AG04450 (cell line): ENCODE measurements around the gene MMP17. TPM values are rescaled to one million over a fixed set of nuclear protein-coding genes. Genes with fewer than 3 reads are reported as not detected.
A peak's percentile ranks its signal among the peaks of the same experiment; 100 is the strongest.

Experiments
- CTCF ChIA-PET: fragments of 300-600, 350-600 bp; formaldehyde crosslinking; extraction: SDS; loops from one replicate; lab custom pipeline; 2022; ENCODE audit warnings: antibody characterized with exemption, inconsistent platforms; lab: Charles Lee
- POLR2A ChIA-PET: fragments of 350-600 bp; formaldehyde crosslinking; extraction: SDS; loops from one replicate; lab custom pipeline; 2021; ENCODE audit warnings: antibody characterized with exemption, inconsistent platforms; lab: Yijun Ruan, JAX
- DNase-seq: peaks from one replicate; pipeline ENCODE4 v3.0.0-alpha.2; 2011; ENCODE audit warnings: low read depth, low spot score
- H3K27ac ChIP-seq: one replicate; pipeline ENCODE4 v1.5.1; 2012; ENCODE audit warnings: low read depth, low read length, control low read depth
- H3K27me3 ChIP-seq: one replicate; pipeline ENCODE4 v1.6.0; 2012; ENCODE audit warnings: low read length; ENCODE audit not compliant: control insufficient read depth, insufficient read depth
- H3K4me3 ChIP-seq: 2 replicates; pipeline ENCODE4 v1.5.1; 2011; ENCODE audit warnings: mild to moderate bottlenecking, low read depth, low read length, control low read depth
- H3K9me3 ChIP-seq: 2 replicates; pipeline ENCODE4 v1.5.1; 2012; ENCODE audit warnings: low read length; ENCODE audit not compliant: control insufficient read depth, insufficient read depth
- polyA plus RNA-seq: library from polyadenylated mRNA; depleted of rRNA; stranded (reverse); fragments of >200 nt; gene quantifications from 2 replicates; pipeline ENCODE4 v1.2.3, GENCODE V29; 2011
- TF ChIP-seq, protein P1 (sequence below): IDR thresholded peaks from 2 replicates; pipeline ENCODE4 v1.5.1; 2011; ENCODE audit warnings: low read depth, low read length, control low read depth, inconsistent platforms

MMP17 gene
- polyA plus RNA-seq, 1 experiment: 9.9 TPM

GRCh38 chr12:131845121-131845520, 16.9 kb downstream of the MMP17 start:
- peaks cover 4% of the 10 kb centered on the region; the same call in 1 of the 2 replicates for H3K9me3 ChIP-seq
- no peak overlapping the region for H3K27ac ChIP-seq
- DNase-seq: no peak
- no peaks in the 10 kb centered on the region for H3K27me3 ChIP-seq
- CTCF ChIA-PET: no interaction called here
- H3K4me3 ChIP-seq: no peak overlapping the region
- POLR2A ChIA-PET: no interaction called here
- TF ChIP-seq, protein P1, sequence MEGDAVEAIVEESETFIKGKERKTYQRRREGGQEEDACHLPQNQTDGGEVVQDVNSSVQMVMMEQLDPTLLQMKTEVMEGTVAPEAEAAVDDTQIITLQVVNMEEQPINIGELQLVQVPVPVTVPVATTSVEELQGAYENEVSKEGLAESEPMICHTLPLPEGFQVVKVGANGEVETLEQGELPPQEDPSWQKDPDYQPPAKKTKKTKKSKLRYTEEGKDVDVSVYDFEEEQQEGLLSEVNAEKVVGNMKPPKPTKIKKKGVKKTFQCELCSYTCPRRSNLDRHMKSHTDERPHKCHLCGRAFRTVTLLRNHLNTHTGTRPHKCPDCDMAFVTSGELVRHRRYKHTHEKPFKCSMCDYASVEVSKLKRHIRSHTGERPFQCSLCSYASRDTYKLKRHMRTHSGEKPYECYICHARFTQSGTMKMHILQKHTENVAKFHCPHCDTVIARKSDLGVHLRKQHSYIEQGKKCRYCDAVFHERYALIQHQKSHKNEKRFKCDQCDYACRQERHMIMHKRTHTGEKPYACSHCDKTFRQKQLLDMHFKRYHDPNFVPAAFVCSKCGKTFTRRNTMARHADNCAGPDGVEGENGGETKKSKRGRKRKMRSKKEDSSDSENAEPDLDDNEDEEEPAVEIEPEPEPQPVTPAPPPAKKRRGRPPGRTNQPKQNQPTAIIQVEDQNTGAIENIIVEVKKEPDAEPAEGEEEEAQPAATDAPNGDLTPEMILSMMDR: no peak

GRCh38 chr12:131847456-131847855, 19.3 kb downstream of the MMP17 start:
- DNase-seq: no peak
- no peak overlapping the region for H3K4me3 ChIP-seq
- TF ChIP-seq, protein P1: no peak
- no peaks in the 10 kb centered on the region for H3K27me3 ChIP-seq
- H3K9me3 ChIP-seq: peaks cover 4% of the 10 kb centered on the region; the same call in 1 of the 2 replicates
- CTCF ChIA-PET: no interaction called here
- H3K27ac ChIP-seq: no peak overlapping the region
- POLR2A ChIA-PET: no interaction called here

DNA sequence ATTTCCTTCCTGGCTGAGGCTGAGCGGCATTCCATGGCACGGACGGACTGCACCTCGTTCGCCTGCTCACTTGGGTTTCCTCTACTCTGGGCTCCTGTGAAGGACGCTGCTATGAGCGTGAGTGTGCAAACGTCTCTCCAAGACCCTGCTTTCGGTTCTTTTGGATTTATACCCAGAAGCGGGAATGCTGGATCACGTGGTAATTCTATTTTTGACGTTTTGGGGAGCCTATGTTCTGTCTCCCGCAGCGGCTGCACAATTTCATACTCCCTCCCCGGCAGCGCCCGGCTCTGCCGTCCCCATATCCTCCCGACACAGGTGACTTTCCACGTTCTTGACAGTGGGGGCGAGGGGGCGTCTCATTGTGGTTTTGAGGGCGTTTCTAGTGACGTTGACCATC, 20.6 kb downstream of the MMP17 start:
- TF ChIP-seq, protein P1: no peak
- DNase-seq: no peak
- Histone ChIP-seq H3K4me3 (no peak overlapping the region), H3K27me3 (no peaks in the 10 kb centered on the region), H3K27ac (no peak overlapping the region), H3K9me3 (peaks cover 4% of the 10 kb centered on the region; the same call in 1 of the 2 replicates)
- POLR2A ChIA-PET: no interaction called here
- CTCF ChIA-PET: no interaction called here

DNA sequence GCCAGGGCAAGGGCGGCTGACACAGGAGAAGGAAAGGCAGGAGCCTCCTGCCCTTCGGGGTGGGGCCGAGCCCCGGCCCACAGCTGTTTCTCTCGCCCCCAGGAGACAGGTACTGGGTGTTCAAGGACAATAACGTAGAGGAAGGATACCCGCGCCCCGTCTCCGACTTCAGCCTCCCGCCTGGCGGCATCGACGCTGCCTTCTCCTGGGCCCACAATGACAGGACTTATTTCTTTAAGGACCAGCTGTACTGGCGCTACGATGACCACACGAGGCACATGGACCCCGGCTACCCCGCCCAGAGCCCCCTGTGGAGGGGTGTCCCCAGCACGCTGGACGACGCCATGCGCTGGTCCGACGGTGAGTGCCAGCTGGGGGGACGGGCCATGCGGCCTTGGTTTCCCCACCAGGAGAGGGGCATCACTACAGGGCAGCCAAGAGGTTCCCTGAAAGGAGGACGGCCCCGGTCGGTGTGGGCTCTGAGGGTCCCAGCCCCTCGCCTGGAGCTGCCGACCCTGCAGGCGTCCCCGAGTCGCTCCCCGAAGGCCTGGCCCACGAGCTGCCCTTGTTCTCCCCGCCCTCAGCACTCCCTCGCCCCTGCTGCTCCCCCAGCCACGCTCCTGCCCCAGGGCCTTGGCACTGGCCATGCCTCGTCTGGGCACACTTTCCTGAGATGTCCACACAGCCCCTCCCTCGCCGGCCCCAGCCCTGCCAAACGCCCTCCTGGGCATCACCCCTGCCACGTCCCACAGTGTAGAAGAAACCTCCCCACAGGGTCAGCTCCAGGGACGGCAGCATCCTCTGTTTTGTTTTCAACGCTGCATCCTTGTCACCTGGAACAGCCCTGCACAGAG, 21.7 kb downstream of the MMP17 start:
- Histone ChIP-seq H3K9me3 (no peaks in the 10 kb centered on the region; the same call in 1 of the 2 replicates), H3K4me3 (no peak overlapping the region), H3K27me3 (no peaks in the 10 kb centered on the region), H3K27ac (no peak overlapping the region)
- TF ChIP-seq, protein P1: no peak
- POLR2A ChIA-PET: no interaction called here
- CTCF ChIA-PET: interaction anchor here (0.7 kb wide), 1 partner anchor 163 kb away, joined by 3 read pairs; no protein-coding TSS in a partner anchor
- DNase-seq: no peak

GRCh38 chr12:131850856-131851559, 22.8 kb downstream of the MMP17 start:
- ChIA-PET POLR2A (no interaction called here), CTCF (no interaction called here)
- TF ChIP-seq, protein P1: peak; percentile 48
- peaks cover 3% of the 10 kb centered on the region for H3K27me3 ChIP-seq
- no peak overlapping the region for H3K4me3 ChIP-seq
- no peak for DNase-seq
- H3K9me3 ChIP-seq: no peaks in the 10 kb centered on the region; the same call in 1 of the 2 replicates
- no peak overlapping the region for H3K27ac ChIP-seq
